22Rv1 (cell line): ENCODE data around the gene MAPKAPK3.

Experiments
- CTCF ChIP-seq: fragments of 450-650 bp; IDR thresholded peaks from 2 replicates; pipeline ENCODE4 v1.5.1; 2017; ENCODE audit warnings: mild to moderate bottlenecking
- ZFX ChIP-seq: fragments of 450-650 bp; IDR thresholded peaks from 2 replicates; pipeline ENCODE4 v1.6.1; 2017; ENCODE audit warnings: antibody characterized with exemption, borderline replicate concordance

DNA sequence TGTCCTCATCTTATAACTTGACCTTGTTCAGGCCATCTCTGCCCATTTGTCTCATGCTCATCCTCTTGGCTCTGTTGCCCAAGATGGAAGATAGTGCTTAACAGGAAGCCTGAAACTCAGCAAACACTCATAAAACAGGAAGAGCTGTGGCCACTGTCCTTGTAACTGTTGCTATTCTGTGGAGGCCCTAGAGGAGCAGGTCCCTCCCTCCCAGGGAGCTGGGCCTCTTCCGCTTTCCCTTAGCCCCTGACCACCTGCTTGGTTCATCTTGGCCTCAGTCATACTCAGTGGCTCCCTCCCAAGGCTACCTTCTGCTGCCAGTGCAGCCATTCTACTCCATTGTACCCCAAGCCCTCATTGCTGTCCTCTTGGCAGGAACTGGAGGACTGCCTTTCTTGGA is 3.5 kb downstream of the MAPKAPK3 start:
- TF ChIP-seq CTCF: no peak
- no peak for TF ChIP-seq ZFX
